ENCODE data around the gene IDH3B. TPM values are rescaled to one million over a fixed set of nuclear protein-coding genes. Genes with fewer than 3 reads are reported as not detected.

IDH3B gene
- total and polyA plus RNA-seq, 2 of the 8 experiments (the other 6 are each of a cell fraction or from before 2014, with no cell fraction given), result 110 to 167 TPM

DNA sequence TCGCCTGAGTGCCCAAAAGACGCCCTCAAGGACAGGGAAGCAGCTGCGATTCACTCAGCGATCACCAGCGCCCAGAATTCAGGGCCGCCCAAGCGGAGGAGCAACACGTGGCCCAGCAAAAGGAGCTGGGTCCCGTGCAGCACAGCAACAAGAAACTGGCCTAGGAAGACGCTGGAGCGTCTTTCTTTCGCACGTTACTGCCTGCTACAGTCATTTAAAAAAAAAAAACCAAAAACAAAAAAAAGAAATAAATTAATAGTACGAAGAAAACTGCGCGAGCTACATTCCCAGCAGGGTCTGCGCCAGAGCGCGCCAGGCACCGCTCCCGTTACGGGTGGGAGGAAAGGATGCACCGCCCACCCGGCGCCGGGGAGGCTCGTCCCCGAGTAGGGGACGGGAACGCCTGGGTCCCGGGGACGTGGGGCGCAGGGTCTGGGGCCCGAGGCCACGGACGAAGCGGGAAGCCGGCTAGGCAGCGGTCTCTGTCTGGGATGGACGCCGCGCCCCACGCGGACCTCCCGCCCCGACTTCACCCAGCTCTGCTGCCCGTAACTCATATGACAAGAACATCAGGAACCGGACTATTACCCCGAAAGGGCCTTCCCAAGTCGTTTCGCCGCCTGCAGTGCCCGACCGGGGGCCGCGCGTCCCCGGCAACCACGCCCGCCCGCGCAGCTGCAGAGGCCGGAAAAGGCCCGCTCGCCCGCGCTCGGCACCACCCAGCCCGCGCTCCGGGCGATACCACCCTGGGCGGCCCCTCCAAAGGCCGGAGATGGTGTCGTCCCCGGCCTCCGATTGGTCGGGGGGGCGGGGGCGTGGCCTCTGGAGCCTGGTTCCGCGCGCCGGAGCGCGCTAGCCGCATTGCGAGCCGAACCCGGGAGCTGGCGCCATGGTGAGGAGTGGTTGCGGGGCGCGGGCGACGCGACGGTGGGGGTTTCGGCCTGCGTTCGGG lies 12.0 kb downstream of the IDH3B start, which contains the start of gene NOP56 (continued):
- TF ChIP-seq, protein P1, sequence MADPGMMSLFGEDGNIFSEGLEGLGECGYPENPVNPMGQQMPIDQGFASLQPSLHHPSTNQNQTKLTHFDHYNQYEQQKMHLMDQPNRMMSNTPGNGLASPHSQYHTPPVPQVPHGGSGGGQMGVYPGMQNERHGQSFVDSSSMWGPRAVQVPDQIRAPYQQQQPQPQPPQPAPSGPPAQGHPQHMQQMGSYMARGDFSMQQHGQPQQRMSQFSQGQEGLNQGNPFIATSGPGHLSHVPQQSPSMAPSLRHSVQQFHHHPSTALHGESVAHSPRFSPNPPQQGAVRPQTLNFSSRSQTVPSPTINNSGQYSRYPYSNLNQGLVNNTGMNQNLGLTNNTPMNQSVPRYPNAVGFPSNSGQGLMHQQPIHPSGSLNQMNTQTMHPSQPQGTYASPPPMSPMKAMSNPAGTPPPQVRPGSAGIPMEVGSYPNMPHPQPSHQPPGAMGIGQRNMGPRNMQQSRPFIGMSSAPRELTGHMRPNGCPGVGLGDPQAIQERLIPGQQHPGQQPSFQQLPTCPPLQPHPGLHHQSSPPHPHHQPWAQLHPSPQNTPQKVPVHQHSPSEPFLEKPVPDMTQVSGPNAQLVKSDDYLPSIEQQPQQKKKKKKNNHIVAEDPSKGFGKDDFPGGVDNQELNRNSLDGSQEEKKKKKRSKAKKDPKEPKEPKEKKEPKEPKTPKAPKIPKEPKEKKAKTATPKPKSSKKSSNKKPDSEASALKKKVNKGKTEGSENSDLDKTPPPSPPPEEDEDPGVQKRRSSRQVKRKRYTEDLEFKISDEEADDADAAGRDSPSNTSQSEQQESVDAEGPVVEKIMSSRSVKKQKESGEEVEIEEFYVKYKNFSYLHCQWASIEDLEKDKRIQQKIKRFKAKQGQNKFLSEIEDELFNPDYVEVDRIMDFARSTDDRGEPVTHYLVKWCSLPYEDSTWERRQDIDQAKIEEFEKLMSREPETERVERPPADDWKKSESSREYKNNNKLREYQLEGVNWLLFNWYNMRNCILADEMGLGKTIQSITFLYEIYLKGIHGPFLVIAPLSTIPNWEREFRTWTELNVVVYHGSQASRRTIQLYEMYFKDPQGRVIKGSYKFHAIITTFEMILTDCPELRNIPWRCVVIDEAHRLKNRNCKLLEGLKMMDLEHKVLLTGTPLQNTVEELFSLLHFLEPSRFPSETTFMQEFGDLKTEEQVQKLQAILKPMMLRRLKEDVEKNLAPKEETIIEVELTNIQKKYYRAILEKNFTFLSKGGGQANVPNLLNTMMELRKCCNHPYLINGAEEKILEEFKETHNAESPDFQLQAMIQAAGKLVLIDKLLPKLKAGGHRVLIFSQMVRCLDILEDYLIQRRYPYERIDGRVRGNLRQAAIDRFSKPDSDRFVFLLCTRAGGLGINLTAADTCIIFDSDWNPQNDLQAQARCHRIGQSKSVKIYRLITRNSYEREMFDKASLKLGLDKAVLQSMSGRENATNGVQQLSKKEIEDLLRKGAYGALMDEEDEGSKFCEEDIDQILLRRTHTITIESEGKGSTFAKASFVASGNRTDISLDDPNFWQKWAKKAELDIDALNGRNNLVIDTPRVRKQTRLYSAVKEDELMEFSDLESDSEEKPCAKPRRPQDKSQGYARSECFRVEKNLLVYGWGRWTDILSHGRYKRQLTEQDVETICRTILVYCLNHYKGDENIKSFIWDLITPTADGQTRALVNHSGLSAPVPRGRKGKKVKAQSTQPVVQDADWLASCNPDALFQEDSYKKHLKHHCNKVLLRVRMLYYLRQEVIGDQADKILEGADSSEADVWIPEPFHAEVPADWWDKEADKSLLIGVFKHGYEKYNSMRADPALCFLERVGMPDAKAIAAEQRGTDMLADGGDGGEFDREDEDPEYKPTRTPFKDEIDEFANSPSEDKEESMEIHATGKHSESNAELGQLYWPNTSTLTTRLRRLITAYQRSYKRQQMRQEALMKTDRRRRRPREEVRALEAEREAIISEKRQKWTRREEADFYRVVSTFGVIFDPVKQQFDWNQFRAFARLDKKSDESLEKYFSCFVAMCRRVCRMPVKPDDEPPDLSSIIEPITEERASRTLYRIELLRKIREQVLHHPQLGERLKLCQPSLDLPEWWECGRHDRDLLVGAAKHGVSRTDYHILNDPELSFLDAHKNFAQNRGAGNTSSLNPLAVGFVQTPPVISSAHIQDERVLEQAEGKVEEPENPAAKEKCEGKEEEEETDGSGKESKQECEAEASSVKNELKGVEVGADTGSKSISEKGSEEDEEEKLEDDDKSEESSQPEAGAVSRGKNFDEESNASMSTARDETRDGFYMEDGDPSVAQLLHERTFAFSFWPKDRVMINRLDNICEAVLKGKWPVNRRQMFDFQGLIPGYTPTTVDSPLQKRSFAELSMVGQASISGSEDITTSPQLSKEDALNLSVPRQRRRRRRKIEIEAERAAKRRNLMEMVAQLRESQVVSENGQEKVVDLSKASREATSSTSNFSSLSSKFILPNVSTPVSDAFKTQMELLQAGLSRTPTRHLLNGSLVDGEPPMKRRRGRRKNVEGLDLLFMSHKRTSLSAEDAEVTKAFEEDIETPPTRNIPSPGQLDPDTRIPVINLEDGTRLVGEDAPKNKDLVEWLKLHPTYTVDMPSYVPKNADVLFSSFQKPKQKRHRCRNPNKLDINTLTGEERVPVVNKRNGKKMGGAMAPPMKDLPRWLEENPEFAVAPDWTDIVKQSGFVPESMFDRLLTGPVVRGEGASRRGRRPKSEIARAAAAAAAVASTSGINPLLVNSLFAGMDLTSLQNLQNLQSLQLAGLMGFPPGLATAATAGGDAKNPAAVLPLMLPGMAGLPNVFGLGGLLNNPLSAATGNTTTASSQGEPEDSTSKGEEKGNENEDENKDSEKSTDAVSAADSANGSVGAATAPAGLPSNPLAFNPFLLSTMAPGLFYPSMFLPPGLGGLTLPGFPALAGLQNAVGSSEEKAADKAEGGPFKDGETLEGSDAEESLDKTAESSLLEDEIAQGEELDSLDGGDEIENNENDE (IDR thresholded peaks at IDR 0.05; ENCODE audit: insufficient replicate concordance, low read length), result no peak
- TF ChIP-seq E2F6 (IDR thresholded peaks at IDR 0.05), result no peak; the same call in 1 of the 2 replicates
- no peak; the same call in 1 of the 2 replicates for TF ChIP-seq BRCA1 (IDR thresholded peaks at IDR 0.05; ENCODE audit: low read depth, low read length)
- TF ChIP-seq RXRA (IDR thresholded peaks at IDR 0.05; ENCODE audit: insufficient read depth, low read depth, low read length), result no peak
- peak; percentile 93 to 95 for TF ChIP-seq POLR2A (IDR thresholded peaks at IDR 0.05; ENCODE audit: control extremely low read depth in 1 of 2, low read depth in 2 of 2, low read length in 2 of 2)
- no peak for TF ChIP-seq CREB1 (IDR thresholded peaks at IDR 0.05)
- TF ChIP-seq FOSL1 (IDR thresholded peaks at IDR 0.05; ENCODE audit: insufficient read depth, low read depth, low read length), result no peak
- no peak; the same call in 1 of the 2 replicates for TF ChIP-seq SIX5 (IDR thresholded peaks at IDR 0.05; ENCODE audit: low read depth, low read length)
- peak; percentile 27 for TF ChIP-seq ASH2L (IDR thresholded peaks at IDR 0.05; ENCODE audit: low read length)

Measured in H1 (cell line).